HepG2 (cell line): ENCODE data around the gene NOXA1.

ENCODE experiments used
- ARID4A ChIP-seq: sonication (generic); formaldehyde crosslinking; IDR thresholded peaks from 2 replicates; pipeline ENCODE4 v1.5.0; 2020; ENCODE audit warnings: mild to moderate bottlenecking, missing genetic modification reagents, borderline replicate concordance
- CTCF ChIP-seq: sonication (generic); formaldehyde crosslinking; IDR thresholded peaks from 2 replicates; pipeline ENCODE4 v1.5.0; 2020; ENCODE audit warnings: mild to moderate bottlenecking, missing genetic modification reagents, moderate library complexity
- NFE2L1 ChIP-seq: sonication (generic); formaldehyde crosslinking; IDR thresholded peaks from 2 replicates; pipeline ENCODE4 v1.4.0; 2020; ENCODE audit warnings: missing genetic modification reagents, mild to moderate bottlenecking, borderline replicate concordance
- ZNF280B ChIP-seq: sonication (generic); formaldehyde crosslinking; IDR thresholded peaks from 2 replicates; pipeline ENCODE4 v1.5.0; 2020; ENCODE audit warnings: missing genetic modification reagents, mild to moderate bottlenecking, borderline replicate concordance
- TF ChIP-seq, protein P1 (sequence below): IDR thresholded peaks from 2 replicates; pipeline ENCODE4 v1.6.1; 2016; ENCODE audit warnings: control low read depth

- TF ChIP-seq ZNF280B (CRISPR knock-in tag) = no peak
- TF ChIP-seq CTCF = no peak
- TF ChIP-seq NFE2L1 (CRISPR knock-in tag) = no peak
- TF ChIP-seq, protein P1, sequence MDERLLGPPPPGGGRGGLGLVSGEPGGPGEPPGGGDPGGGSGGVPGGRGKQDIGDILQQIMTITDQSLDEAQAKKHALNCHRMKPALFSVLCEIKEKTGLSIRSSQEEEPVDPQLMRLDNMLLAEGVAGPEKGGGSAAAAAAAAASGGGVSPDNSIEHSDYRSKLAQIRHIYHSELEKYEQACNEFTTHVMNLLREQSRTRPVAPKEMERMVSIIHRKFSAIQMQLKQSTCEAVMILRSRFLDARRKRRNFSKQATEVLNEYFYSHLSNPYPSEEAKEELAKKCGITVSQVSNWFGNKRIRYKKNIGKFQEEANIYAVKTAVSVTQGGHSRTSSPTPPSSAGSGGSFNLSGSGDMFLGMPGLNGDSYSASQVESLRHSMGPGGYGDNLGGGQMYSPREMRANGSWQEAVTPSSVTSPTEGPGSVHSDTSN (CRISPR knock-in tag) = no peak
- TF ChIP-seq ARID4A (CRISPR knock-in tag) = no peak
Observed at GRCh38 chr9:137476856-137477255, 53.7 kb downstream of the NOXA1 start.
